C4-2B (cell line): ENCODE data around the gene ACCS.

ENCODE experiments used
- CTCF ChIP-seq: fragments of 450-650 bp; conservative IDR thresholded peaks from 2 replicates; pipeline ENCODE4 v1.5.1; 2017; ENCODE audit warnings: mild to moderate bottlenecking
- ZFX ChIP-seq: fragments of 450-650 bp; IDR thresholded peaks from 2 replicates; pipeline ENCODE4 v1.6.1; 2017

GRCh38 chr11:44083433-44083832, 17.4 kb downstream of the ACCS start:
- no peak for TF ChIP-seq CTCF
- no peak for TF ChIP-seq ZFX
